Type B pancreatic cell (in vitro differentiated cells): Measurements from ENCODE around the gene RAMP3. TPM values are rescaled to one million over a fixed set of nuclear protein-coding genes. Genes with fewer than 3 reads are reported as not detected.

Experiments
- DNase-seq: peaks from one replicate; pipeline ENCODE4 v3.0.0; 2021; ENCODE audit warnings: mixed read lengths; ENCODE audit not compliant: unreplicated experiment; ENCODE audit errors: extremely low spot score
- H3K27ac Mint-ChIP-seq: 2 replicates; pipeline ENCODE4 v1.8.0; 2021; ENCODE audit warnings: mild to moderate bottlenecking, mixed read lengths
- H3K27me3 Mint-ChIP-seq: 2 replicates; pipeline ENCODE4 v1.8.0; 2021; ENCODE audit warnings: mixed read lengths
- H3K36me3 Mint-ChIP-seq: 2 replicates; pipeline ENCODE4 v1.8.0; 2021; ENCODE audit warnings: mixed read lengths
- H3K4me1 Mint-ChIP-seq: one replicate; pipeline ENCODE4 v1.8.0; 2021; ENCODE audit warnings: mixed read lengths; ENCODE audit not compliant: unreplicated experiment
- H3K4me3 Mint-ChIP-seq: 2 replicates; pipeline ENCODE4 v1.8.0; 2021; ENCODE audit warnings: mild to moderate bottlenecking, mixed read lengths
- H3K9me3 Mint-ChIP-seq: 2 replicates; pipeline ENCODE4 v1.8.0; 2021; ENCODE audit warnings: mixed read lengths
- CTCF ChIP-seq: fragments of 200-600 bp; sonication (generic); conservative IDR thresholded peaks from 2 replicates; pipeline ENCODE4 v1.5.0; 2021; ENCODE audit warnings: antibody characterized with exemption, mild to moderate bottlenecking
- total RNA-seq: library from RNA; stranded (reverse); gene quantifications from 2 replicates; pipeline ENCODE4 v1.2.1, GENCODE V29; 2021; ENCODE audit warnings: low replicate concordance

Gene RAMP3
- total RNA-seq, 1 donor from 2014 or later = 0.70 TPM

DNA sequence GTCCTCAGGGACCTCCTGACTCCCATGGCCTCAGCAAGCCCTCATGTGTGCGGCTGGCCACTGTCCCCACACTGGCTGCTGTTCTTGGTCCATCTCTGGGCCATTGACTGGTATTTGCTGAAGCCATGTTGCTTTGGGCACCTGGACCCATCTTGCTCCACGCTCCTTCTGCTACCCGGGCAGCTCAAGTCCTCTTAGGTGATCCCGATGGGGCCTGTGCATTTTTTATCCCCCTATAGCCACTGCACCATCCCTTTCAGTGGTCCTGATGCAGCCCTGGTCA, 16.7 kb downstream of the RAMP3 start:
- Mint-ChIP-seq H3K9me3 (no peaks in the 10 kb centered on the region), H3K4me3 (no peak overlapping the region)

DNA sequence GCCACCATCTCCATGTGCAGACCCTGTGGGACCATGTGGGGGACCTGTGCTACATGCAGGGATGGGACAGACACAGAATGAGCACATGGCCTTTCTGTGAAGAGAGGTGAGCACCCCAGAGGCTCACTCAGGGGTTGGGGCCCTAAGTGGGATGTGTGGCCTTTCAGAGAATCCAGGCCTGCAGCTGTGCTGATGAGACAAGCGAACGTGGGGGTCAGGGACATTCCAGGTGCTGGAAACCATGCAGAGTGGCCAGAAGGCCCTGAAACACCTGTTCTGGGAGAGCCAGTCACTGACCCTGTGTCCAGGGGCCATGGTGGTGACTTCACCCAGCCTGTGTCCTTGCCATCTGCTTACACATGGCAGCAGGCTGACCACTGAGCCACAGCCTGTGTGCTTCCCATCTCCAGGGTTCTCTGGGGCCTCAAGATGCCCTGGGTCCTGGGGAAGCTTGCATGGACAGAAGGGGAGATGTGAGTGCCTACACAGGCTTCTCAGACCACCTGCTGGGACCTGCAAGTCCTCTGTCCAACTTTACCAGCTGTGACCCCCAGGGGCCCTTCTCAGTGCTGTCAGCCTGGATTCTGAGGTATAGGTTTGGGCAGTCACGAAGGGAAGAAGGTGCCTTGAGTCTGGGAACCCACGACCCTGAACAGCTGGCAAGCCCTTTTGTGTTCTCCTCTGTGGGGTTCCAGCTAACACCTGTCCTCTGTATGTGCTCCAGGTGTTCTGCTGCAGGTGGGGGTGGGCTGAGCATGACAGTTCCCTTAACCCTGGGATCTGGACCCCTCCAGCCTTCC, 17.6 kb downstream of the RAMP3 start:
- no peaks in the 10 kb centered on the region for H3K36me3 Mint-ChIP-seq
- H3K4me1 Mint-ChIP-seq = no peaks in the 10 kb centered on the region
- no peaks in the 10 kb centered on the region for H3K9me3 Mint-ChIP-seq
- peaks cover 14% of the 10 kb centered on the region for H3K27me3 Mint-ChIP-seq
- no peak for TF ChIP-seq CTCF
- H3K27ac Mint-ChIP-seq = no peak overlapping the region
- no peak overlapping the region for H3K4me3 Mint-ChIP-seq
- no peak for DNase-seq

More for the DNA sequence above, 16.7 kb downstream of the RAMP3 start:
- no peaks in the 10 kb centered on the region for H3K36me3 Mint-ChIP-seq
- DNase-seq = no peak
- H3K27ac Mint-ChIP-seq = no peak overlapping the region
- H3K27me3 Mint-ChIP-seq = peaks cover 17% of the 10 kb centered on the region
- TF ChIP-seq CTCF = no peak
- H3K4me1 Mint-ChIP-seq = no peaks in the 10 kb centered on the region

GRCh38 chr7:45176091-45176490, 18.5 kb downstream of the RAMP3 start:
- peaks cover 16% of the 10 kb centered on the region for H3K27me3 Mint-ChIP-seq
- H3K27ac Mint-ChIP-seq = no peak overlapping the region
- no peak for DNase-seq
- TF ChIP-seq CTCF = no peak
- no peaks in the 10 kb centered on the region for H3K9me3 Mint-ChIP-seq
- H3K4me3 Mint-ChIP-seq = no peak overlapping the region
- H3K36me3 Mint-ChIP-seq = no peaks in the 10 kb centered on the region
- no peaks in the 10 kb centered on the region for H3K4me1 Mint-ChIP-seq

GRCh38 chr7:45176886-45177731, 19.5 kb downstream of the RAMP3 start:
- Mint-ChIP-seq H3K27ac (no peak overlapping the region), H3K36me3 (no peaks in the 10 kb centered on the region), H3K27me3 (peaks cover 16% of the 10 kb centered on the region), H3K9me3 (no peaks in the 10 kb centered on the region), H3K4me1 (no peaks in the 10 kb centered on the region), H3K4me3 (no peak overlapping the region)
- DNase-seq = no peak
- TF ChIP-seq CTCF = no peak

DNA sequence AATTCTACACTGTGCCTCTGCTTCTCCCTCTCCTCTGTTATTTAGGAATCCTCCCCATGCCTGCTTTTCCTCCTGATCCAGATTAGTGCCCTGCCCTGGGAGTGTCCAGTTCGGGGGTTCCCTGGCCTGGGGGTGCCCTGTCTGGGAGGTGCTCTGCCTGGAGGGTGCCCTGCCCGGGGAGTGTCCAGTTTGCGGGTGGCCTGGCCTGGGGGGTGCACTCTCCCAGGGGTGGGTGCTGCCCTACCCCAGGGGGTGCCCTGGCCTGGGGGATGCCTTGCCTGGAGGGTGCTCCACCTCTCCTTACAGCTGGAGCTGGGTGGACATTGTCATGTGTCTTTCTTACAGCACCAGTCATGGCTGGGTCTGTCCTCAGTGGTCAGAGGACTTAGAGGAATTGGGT, 20.2 kb downstream of the RAMP3 start:
- Mint-ChIP-seq H3K27ac (no peak overlapping the region), H3K36me3 (no peaks in the 10 kb centered on the region), H3K9me3 (no peaks in the 10 kb centered on the region), H3K4me3 (no peak overlapping the region), H3K4me1 (no peaks in the 10 kb centered on the region), H3K27me3 (peaks cover 16% of the 10 kb centered on the region)
- no peak for TF ChIP-seq CTCF
- no peak for DNase-seq
